Thymus (tissue), 11 donors: Measurements from ENCODE around the gene HECTD4. TPM values are rescaled to one million over a fixed set of nuclear protein-coding genes. Genes with fewer than 3 reads are reported as not detected.
"Not testable (repeated sequence)": the region's sequence is repeated elsewhere in the genome, so short reads cannot be mapped to it uniquely, and the experiment has no call there.

Experiments
- DNase-seq, 9 donors: peaks; one replicate each; pipeline ENCODE4 v3.0.0-alpha.2; 2013; ENCODE audit warnings: low spot score in 9 of 9, low read depth in 6 of 9, missing footprints in 1 of 9
- H3K27ac ChIP-seq, 2 donors: one replicate each; pipeline ENCODE4 v1.5.1; 2013; ENCODE audit warnings: control low read depth in 1 of 2, low read depth in 1 of 2, low read length in 1 of 2, mild to moderate bottlenecking in 1 of 2, moderate library complexity in 1 of 2
- H3K27me3 ChIP-seq, 2 donors: one replicate each; pipeline ENCODE4 v1.5.1; 2013; ENCODE audit warnings: low read length in 1 of 2; ENCODE audit not compliant: control insufficient read depth in 2 of 2, insufficient read depth in 1 of 2
- H3K36me3 ChIP-seq, 2 donors: one replicate each; pipeline ENCODE4 v1.5.1; 2013; ENCODE audit warnings: low read length in 1 of 2, mild to moderate bottlenecking in 1 of 2, moderate library complexity in 1 of 2; ENCODE audit not compliant: control insufficient read depth in 2 of 2, insufficient read depth in 2 of 2
- H3K4me1 ChIP-seq, 2 donors: one replicate each; pipeline ENCODE4 v1.5.1; 2013; ENCODE audit warnings: low read length in 2 of 2; ENCODE audit not compliant: control insufficient read depth in 2 of 2, insufficient read depth in 2 of 2
- H3K4me3 ChIP-seq, 2 donors: one replicate each; pipeline ENCODE4 v1.5.1; 2013; ENCODE audit warnings: low read length in 2 of 2, control low read depth in 1 of 2, mild to moderate bottlenecking in 1 of 2
- H3K9me3 ChIP-seq, 2 donors: one replicate each; pipeline ENCODE4 v1.5.1; 2013; ENCODE audit warnings: low read length in 1 of 2, mild to moderate bottlenecking in 1 of 2; ENCODE audit not compliant: control insufficient read depth in 2 of 2, insufficient read depth in 1 of 2
- WGBS: extraction: QIAGEN DNeasy Blood & Tissue Kit; methylation state at CpG from one replicate; pipeline ENCODE4 v1.1.7; 2013; 5-methylcytosine and 5-hydroxymethylcytosine counted together
- polyA plus RNA-seq: library from polyadenylated mRNA; stranded (reverse); fragments of 200-250 nt; gene quantifications from one replicate; pipeline ENCODE4 v1.2.3, GENCODE V29; 2013
- total RNA-seq: library from RNA; stranded (reverse); fragments of 120-200 nt; gene quantifications from one replicate; pipeline ENCODE4 v1.2.4, GENCODE V29; 2013
- donor health status: healthy.

Gene HECTD4
- total and polyA plus RNA-seq, 2 donors, result 9.6 to 19.3 TPM

DNA sequence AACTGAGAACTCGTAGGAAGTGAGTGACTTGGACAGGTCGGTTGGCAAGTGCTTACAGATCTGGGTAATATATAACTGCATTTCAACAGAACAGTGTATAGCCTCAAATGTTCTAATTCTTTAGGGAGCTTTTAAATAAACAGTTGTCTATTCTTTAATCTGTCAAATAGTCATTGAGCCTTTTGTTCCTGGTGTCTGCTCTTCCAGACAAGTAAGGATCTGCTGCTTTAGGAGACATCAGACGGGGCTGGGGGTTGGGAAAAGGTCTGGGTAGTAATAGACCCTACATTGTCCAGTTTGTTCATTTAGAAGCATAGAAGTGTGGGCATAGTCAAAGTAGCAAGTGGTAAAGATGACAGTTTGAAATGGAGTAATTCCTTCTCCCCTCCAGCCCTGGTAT, 38.5 kb upstream of the HECTD4 start:
- 91% methylated on average over 3 of the region's 3 CpGs for whole genome bisulfite sequencing
- Histone ChIP-seq H3K27me3 (no peaks in the 10 kb centered on the region), H3K27ac (no peak overlapping the region), H3K4me1 (peaks cover 0 to 11% of the 10 kb centered on the region in 2 donors), H3K4me3 (no peak overlapping the region), H3K9me3 (no peaks in the 10 kb centered on the region), H3K36me3 (no peaks in the 10 kb centered on the region)
- DNase-seq, result no peak

DNA sequence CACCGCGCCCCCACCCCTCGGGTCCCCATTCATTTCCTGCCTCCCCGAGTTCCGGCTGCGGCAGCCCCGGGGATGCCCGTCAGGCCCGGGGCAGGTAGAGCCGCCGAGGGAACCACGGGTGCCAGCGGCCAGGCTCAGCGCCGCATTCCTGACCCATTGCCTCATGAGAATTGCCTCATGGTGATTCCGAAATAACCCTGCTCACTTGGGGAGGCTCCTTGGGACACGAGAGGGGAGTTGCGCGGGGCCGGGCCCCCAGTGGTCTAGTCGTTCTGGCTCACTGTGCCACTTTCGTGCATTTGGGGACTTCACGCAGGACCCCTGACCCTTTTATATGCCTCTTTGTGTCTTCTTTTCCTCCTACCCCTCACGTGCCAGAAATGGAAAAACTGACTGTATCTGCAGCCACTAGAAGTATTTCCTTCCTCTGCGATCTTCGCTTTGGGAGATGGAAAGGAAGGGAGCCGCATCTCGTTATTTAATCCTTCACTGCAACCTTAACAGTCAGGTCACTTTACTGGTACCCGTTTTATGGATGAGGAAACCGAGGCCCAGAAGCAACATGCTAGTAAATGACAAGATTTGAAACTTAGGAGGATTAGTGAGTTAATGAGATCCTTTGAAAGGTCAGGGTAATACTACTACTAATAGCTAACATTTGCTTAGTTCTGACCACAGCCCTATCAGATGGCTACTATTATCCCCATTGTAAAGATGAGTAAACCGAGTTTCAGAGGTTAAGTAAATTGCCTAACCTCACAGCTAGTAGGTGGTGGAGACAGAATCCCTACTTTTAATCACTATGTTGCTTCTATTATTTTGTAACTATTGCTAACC, 37.3 kb upstream of the HECTD4 start:
- Histone ChIP-seq H3K4me3 (peak overlapping the region; percentile 84 to 97), H3K9me3 (no peaks in the 10 kb centered on the region), H3K27ac (peak overlapping the region; percentile 66 to 92), H3K27me3 (no peaks in the 10 kb centered on the region), H3K36me3 (no peaks in the 10 kb centered on the region), H3K4me1 (peaks cover 0 to 11% of the 10 kb centered on the region in 2 donors)
- DNase-seq, result peak in 3 of 9 donors; percentile 16 to 26 (median 21)
- 5% methylated on average over 31 of the region's 31 CpGs for WGBS

DNA sequence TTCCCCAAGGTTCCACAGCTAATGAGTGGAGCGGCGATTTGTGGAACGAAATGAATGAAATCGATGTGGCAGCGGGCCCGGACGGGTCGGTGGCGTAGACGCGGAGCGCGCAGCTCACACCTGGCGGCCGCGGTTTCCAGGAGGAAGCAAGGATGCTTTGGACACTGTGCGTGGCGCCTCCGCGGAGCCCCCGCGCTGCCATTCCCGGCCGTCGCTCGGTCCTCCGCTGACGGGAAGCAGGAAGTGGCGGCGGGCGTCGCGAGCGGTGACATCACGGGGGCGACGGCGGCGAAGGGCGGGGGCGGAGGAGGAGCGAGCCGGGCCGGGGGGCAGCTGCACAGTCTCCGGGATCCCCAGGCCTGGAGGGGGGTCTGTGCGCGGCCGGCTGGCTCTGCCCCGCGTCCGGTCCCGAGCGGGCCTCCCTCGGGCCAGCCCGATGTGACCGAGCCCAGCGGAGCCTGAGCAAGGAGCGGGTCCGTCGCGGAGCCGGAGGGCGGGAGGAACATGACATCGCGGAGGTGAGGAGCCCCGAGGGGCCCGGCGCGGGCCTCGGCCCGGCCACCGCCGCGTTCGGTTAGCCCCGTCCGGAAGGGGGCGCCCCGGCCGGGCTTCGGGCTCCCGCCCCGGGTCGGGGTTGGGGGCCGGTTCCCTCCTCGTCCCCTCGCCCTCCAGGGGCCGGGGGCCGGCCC, 36.5 kb upstream of the HECTD4 start, which contains the start of gene PTPN11:
PTPN11 (plus strand) TSS at position 340 of the 689 bp plus-strand sequence; CDS start at position 505, 165 bp downstream.
- DNase-seq, result peak; percentile 42 to 92 (median 80)
- Histone ChIP-seq H3K27me3 (no peaks in the 10 kb centered on the region), H3K4me1 (peaks cover 0 to 11% of the 10 kb centered on the region in 2 donors), H3K9me3 (no peaks in the 10 kb centered on the region), H3K4me3 (peak within 1 kb of the TSS; percentile 84 to 97), H3K27ac (peak within 1 kb of the TSS; percentile 91 to 92), H3K36me3 (no peaks in the 10 kb centered on the region)
- under 1% methylated on average over 89 of the region's 89 CpGs for WGBS

DNA sequence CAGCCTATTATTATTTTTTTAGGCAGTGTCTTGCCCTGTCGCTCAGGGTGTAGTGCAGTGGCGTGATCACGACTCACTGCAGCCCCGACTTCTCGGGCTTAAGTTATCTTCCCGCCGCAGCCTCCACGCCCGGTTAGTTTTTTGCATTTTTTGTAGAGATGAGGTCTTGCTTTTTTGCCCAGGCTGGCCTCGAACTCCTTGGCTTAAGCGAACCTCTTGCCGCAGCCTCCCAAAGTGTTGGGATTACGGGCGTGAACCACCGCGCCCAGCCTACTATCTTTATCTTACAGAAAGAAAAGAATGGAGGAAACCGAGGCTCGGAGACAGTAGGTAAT, 36.0 kb upstream of the HECTD4 start:
- peak overlapping the region; percentile 82 to 91 for H3K27ac ChIP-seq
- no peaks in the 10 kb centered on the region for H3K9me3 ChIP-seq
- no peaks in the 10 kb centered on the region for H3K36me3 ChIP-seq
- peak overlapping the region; percentile 84 to 97 for H3K4me3 ChIP-seq
- DNase-seq, result peak in 1 of 9 donors; percentile 14
- H3K4me1 ChIP-seq, result peaks cover 0 to 11% of the 10 kb centered on the region in 2 donors
- 3% methylated on average over 18 of the region's 18 CpGs for WGBS
- no peaks in the 10 kb centered on the region for H3K27me3 ChIP-seq

DNA sequence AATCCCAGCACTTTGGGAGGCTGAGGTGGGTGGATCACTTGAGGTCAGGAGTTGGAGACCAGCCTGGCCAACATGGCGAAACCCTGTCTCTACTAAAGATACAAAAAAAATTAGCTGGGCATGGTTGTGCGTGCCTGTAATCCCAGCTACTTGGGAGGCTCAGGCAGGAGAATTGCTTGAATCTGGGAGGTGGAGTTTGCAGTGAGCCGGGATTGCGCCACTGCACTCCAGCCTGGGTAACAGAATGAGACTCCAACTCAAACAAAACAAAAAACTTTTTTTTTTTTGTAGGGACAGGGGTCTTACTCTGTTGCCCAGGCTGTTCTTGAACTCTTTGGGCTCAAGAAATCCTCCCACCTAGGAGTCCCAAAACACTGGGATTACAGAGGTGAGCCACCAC, 33.2 kb upstream of the HECTD4 start:
- H3K27me3 ChIP-seq, DNase-seq, H3K36me3 ChIP-seq, H3K9me3 ChIP-seq, H3K4me3 ChIP-seq, H3K27ac ChIP-seq: not testable (repeated sequence)
- H3K4me1 ChIP-seq, result peaks cover 0 to 11% of the 10 kb centered on the region in 2 donors
- WGBS, result 96% methylated on average over 4 of the region's 4 CpGs

DNA sequence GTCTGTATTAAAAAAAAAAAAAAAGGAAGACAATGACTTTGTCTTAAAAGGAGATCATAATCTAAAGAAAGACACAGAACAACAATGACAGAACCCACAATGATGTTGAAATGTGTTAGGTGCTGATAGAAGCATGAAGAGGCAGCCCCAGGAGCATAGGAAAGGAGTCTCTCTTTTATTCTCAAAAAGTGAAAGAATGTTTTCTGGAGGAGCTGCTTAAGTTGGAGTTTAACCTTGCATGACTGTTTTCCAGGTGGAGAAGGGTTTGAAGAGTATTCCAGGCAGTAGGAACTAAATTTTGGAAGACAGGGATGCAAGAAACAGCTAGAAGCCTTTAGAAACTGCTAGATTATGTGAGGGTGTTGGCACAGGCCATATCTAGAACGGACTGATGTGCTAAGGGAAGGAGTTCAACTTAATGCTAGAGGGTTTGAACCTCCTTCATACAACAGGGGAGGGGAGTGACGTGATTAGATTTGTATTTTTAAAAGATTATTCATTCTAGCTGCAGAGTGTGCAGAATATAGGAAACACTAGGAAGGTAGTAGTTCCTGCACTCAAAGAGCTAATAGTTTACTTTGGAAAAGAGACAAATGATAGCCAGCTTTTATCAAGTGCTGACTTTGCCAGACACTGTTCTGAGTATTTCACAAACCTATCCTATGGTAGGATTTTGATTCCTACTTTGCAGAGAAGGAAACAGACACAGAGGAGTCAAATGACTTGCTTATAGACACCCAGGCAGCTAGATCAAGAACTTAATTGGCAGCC, 31.8 kb upstream of the HECTD4 start:
- no peak overlapping the region for H3K4me3 ChIP-seq
- H3K4me1 ChIP-seq, result peaks cover 0 to 6% of the 10 kb centered on the region in 2 donors

DNA sequence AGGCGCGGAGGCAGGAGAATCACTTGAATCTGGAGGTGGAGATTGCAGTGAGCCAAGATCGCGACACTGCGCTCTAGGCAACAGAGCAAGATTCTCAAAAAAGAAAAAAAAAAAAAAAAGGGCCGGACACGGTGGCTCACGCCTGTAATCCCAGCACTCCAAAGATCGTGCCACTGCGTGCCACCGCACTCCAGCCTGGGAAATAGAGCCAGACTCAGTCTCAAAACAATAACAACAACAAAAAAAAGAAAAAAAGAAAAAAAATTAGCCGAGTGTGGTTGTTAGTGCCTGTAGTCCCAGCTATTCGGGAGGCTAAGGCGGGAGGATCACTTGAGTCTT, 27.6 kb upstream of the HECTD4 start:
- H3K4me1 ChIP-seq, result peaks cover 5 to 8% of the 10 kb centered on the region in 2 donors
- no peaks in the 10 kb centered on the region for H3K9me3 ChIP-seq
- WGBS, result 96% methylated on average over 14 of the region's 14 CpGs
- H3K27me3 ChIP-seq, result no peaks in the 10 kb centered on the region
- no peak overlapping the region for H3K4me3 ChIP-seq
- peaks cover 18 to 35% of the 10 kb centered on the region in 2 donors for H3K36me3 ChIP-seq
- no peak for DNase-seq
- no peak overlapping the region for H3K27ac ChIP-seq

More for the DNA sequence above, 31.8 kb upstream of the HECTD4 start:
- no peak for DNase-seq
- H3K9me3 ChIP-seq, result no peaks in the 10 kb centered on the region
- no peaks in the 10 kb centered on the region for H3K27me3 ChIP-seq
- no peaks in the 10 kb centered on the region for H3K36me3 ChIP-seq
- 82% methylated on average over 2 of the region's 2 CpGs for WGBS
- no peak overlapping the region for H3K27ac ChIP-seq

DNA sequence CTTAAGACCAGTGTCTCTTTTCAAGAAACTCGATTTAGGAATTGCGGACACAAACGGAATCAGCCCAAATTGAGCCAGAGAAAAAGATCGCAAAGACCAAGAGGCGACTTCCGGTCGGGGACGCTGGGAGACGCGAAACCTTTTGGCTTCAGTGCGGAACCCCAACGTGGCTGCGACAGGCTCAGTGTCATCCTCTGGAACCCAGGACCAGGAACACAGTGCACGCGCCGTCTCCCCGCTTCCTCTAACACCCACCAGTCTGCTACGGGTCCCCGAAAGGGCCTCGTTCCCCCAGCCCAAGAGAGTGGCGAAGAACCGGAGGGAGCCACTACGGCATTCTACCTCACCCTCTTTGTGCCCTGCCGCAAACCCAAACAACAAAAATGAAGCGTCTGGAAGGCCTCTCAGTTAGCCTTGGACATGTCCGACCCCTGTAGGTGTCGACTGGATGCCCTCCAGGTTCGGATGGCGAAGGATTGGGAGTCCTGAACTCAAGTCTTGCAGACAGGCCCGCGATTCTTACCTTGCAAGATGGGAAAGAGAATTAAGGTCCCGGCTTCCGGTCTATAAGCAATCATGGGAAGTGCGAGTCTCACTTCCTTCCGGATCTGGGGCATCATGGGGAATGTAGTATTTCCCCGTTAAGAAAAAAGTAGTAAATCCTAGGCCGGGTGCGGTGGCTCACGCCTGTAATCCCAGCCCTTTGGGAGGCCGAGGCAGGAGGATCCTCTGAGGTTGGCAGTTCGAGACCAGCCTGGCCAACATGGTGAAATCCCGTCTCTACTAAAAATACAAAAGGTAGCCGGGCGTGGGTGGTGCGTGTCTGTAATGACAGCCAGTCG, 27.1 kb upstream of the HECTD4 start, which contains the start of gene RPL6:
RPL6 (minus strand) TSS at position 542 of the 842 bp plus-strand sequence. CDS start 949 bp downstream, outside the sequence.
- peak within 1 kb of the TSS; percentile 70 to 73 for H3K4me3 ChIP-seq
- H3K9me3 ChIP-seq, result no peaks in the 10 kb centered on the region
- WGBS, result 13% methylated on average over 46 of the region's 46 CpGs
- H3K27ac ChIP-seq, result peak within 1 kb of the TSS; percentile 95
- no peaks in the 10 kb centered on the region for H3K27me3 ChIP-seq
- H3K36me3 ChIP-seq, result peaks cover 24 to 41% of the 10 kb centered on the region in 2 donors
- DNase-seq, result peak; percentile 72 to 96 (median 87)
- peaks cover 5 to 8% of the 10 kb centered on the region in 2 donors for H3K4me1 ChIP-seq
